Right lung (tissue), 5 donors: ENCODE measurements around the gene GPR142. TPM values are rescaled to one million over a fixed set of nuclear protein-coding genes. Genes with fewer than 3 reads are reported as not detected.
A peak's percentile ranks its signal among the peaks of the same experiment; 100 is the strongest.

Experiments
- DNase-seq, 2 donors: peaks; one replicate each; pipeline ENCODE4 v3.0.0-alpha.2; 2013
- polyA plus RNA-seq, 5 donors: library from polyadenylated mRNA; unstranded; fragments of 120-200 nt; gene quantifications; one replicate each; pipeline versions ENCODE4 v1.2.1 to v1.2.3, GENCODE V29; 2013; ENCODE audit warnings: inconsistent platforms in 1 of 5, low replicate concordance in 1 of 5; ENCODE audit not compliant: insufficient read length in 5 of 5, insufficient read depth in 1 of 5

Gene GPR142
- polyA plus RNA-seq, 5 donors = 0.13 to 0.16 (median 0.15) TPM; not detected in 2

GRCh38 chr17:74368341-74369081 lies 1.2 kb downstream of the GPR142 start:
- DNase-seq = no peak

- DNase-seq = no peak
These were observed 1.9 kb downstream of the GPR142 start for GRCh38 chr17:74369221-74369620.

DNA sequence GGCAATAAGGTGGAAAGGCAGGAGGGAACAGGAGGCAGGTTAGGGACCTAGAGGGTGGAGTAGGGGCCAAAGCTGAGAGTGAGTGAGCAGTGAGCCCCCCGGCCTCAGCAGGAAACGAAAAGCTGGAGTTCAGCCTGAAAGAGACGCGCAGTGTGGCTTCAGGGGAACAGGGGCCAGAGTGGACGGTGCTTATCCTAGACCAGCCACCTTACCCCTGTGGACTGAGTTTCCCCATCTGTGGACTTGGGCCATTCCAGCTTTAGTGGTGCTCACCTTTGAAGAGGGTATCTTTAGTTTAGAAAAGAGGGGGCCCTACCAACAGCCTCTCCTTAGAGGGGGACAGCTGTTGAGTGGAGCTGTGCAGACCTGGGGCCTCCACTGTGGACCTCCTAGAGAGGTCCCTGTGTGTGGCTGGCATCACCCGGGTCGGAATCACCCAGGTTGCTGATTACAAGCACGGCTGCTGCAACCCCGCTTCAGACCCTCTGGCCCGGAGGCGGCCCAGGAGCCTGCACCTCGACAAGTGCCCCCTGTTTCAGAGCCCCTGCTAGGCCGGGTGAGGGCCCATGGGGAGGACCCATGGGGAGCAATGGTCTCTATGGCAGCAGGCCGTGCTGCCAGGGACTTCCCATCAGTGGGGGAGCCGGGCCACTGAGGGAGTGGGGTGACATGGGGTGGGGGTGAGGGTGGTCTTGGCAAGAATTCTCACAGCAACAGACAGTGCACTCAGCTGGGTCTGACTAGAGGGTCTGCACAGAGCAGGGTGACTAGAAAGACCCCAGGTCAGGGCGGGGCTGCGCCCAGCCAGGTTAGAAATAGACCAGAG lies 2.6 kb downstream of the GPR142 start:
- DNase-seq = no peak

DNA sequence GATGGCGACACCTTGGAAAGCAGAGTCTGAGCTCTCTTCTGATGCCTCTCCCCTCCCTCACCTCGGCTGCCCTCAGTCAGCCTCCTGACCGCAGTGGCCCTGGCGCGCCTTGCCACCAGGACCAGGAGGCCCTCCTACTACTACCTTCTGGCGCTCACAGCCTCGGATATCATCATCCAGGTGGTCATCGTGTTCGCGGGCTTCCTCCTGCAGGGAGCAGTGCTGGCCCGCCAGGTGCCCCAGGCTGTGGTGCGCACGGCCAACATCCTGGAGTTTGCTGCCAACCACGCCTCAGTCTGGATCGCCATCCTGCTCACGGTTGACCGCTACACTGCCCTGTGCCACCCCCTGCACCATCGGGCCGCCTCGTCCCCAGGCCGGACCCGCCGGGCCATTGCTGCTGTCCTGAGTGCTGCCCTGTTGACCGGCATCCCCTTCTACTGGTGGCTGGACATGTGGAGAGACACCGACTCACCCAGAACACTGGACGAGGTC lies 4.4 kb downstream of the GPR142 start:
- DNase-seq = no peak

GRCh38 chr17:74372426-74372825 lies 5.1 kb downstream of the GPR142 start:
- DNase-seq = no peak

GRCh38 chr17:74373838-74374606 lies 6.7 kb downstream of the GPR142 start:
- DNase-seq = no peak

- DNase-seq = no peak
These were observed 7.6 kb downstream of the GPR142 start for GRCh38 chr17:74374858-74375257.

- DNase-seq = peak; percentile 89 to 90
These were observed 12.3 kb downstream of the GPR142 start for GRCh38 chr17:74379495-74380085.

GRCh38 chr17:74380086-74380958 lies 13.0 kb downstream of the GPR142 start:
- DNase-seq = no peak

DNA sequence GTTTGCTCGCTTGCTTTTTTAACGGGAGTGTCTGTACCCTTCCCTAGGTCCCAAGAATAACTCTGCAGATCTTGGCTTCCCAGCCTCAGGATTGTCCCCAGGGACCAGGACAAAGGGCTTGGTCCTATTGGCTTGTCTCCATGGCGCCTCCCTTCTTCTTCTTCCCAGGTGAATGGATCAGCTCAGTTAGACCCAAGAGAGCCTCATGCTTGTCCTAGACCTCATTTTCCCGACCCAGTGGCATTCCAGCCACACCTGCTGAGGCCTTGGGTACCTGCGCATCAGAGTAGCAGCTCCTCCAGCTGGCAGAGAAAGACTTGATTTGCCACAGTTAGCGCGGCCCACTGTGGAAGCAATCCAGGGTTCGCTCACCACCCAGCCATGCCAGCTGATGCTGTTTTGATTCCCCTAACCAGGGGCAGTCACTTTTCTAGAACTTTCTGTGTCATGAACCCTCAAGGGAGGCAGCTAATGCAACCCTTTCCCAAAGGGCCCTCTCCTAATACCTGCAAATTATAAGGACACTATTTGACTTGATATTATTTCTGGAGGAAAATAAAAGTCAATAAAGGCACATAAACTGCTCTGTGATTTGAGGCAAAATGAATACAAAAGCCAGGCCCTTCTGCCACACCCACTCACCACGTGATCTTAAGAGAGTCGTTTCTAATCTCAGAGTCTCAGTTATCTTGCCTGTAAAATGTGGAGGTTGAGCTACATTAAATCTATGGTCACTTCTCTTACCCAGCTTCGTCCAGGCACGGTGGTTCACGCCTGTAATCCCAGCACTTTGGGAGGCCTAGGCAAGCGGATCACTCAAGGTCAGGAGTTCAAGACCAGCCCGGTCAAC lies 13.9 kb downstream of the GPR142 start:
- DNase-seq = no peak

- no peak for DNase-seq
These were observed 15.8 kb downstream of the GPR142 start for GRCh38 chr17:74383141-74383540.

- no peak for DNase-seq
These were observed 17.9 kb downstream of the GPR142 start for GRCh38 chr17:74385201-74385600.

GRCh38 chr17:74386386-74386785 lies 19.1 kb downstream of the GPR142 start:
- no peak for DNase-seq

DNA sequence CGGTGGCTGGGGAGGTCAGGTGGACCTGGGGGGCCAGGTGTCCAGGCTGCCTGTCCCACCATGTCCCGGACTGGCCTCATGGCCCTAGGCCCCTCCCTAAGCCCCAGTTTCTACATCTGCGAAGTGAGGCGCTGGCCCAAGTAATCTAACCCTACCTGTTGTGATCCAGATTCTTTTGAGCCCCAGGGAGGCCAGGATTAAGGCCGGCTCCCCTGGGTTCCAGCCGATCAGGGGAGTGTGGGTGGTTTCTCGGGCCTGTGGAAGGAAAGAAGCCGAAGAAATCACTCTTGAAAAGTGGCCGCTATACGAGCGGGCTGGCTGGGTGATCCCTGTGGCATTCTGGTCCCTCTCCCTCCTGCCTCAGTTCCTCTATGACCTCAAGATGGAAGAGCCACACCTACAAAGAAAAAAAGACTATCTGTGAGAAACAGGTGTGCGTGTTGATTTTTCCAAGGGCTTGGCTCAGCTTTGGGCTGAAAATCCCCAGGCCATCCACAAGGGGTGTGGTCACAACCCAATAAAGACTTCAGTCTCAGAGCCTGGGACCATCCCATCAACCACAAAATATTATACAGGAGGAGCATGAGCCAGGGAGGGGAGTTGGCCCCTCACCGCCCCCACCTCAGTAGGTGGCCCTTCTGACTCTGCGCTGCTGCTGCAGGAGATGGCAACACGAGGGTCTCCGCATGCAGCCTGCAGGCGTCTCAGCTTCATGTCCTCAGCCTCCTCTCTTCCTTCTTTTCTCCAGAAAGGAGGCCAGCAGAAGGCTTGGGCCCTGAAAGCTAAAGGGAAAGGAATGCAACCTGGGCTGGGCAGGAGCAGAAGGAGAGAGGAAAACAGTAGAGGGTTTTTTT lies 20.3 kb downstream of the GPR142 start:
- no peak for DNase-seq

GRCh38 chr17:74389084-74389753 lies 21.9 kb downstream of the GPR142 start:
- DNase-seq = no peak

DNA sequence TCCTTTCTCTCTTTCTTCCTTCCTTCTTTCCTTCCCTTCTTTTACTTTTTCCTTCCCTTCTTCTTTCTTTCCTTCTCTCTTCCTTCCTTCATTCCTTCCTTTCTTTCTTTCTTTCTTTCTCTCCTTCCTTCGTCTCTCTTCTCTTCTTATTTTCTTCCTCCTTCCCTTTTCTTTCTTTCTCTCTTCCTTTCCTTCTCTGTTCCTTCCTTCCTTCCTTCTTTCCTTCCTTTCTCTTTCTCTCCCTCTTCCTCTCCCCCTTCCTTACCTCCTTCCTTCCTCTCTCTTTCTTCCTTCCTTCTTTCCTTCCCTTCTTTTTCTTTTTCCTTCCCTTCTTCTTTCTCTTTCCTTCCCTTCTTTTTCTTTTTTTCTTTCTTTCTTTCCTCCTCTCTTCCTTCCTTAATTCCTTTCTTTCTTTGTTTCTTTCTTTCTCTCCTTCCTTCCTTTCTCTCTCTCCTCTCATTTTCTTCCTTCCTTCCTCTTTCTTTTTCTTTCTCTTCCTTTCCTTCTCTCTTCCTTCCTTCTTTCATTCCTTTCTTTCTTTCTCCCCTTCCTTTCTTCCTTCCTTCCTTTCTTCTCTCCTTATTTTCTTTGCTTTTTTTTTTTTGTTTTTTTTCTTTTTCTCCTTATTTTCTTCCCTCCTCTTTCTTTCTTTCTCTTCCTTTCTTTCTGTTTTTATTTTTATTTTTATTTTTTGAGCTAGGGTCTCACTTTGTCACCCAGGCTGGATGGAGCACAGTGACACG lies 22.8 kb downstream of the GPR142 start:
- no peak for DNase-seq
